Left renal pelvis (tissue), 4 donors: ENCODE results near the gene ANKRD31. TPM values are rescaled to one million over a fixed set of nuclear protein-coding genes. Genes with fewer than 3 reads are reported as not detected.
"Not testable (repeated sequence)": the region's sequence is repeated elsewhere in the genome, so short reads cannot be mapped to it uniquely, and the experiment has no call there.

Experiments
- DNase-seq, 4 donors: peaks; one replicate each; pipeline ENCODE4 v3.0.0-alpha.2; 2013; ENCODE audit warnings: low read depth in 4 of 4, low spot score in 3 of 4
- polyA plus RNA-seq, 4 donors: library from polyadenylated mRNA; unstranded; fragments of 120-200 nt; gene quantifications; one replicate each; pipeline ENCODE4 v1.2.1, GENCODE V29; 2013; ENCODE audit not compliant: insufficient read length in 4 of 4

ANKRD31 gene
- under 1 TPM; 0.47 to 0.75 (median 0.60) TPM for polyA plus RNA-seq

- peak in 3 of 4 donors; percentile 71 to 78 (median 72) for DNase-seq
These were observed at the start of gene ANKRD31 for GRCh38 chr5:75236322-75237316. ANKRD31 (minus strand) TSS chr5:75236878; CDS start chr5:75236686, 192 bp downstream.

- no peak for DNase-seq
These were observed 49.6 kb upstream of the ANKRD31 start for GRCh38 chr5:75286211-75286773.

- no peak for DNase-seq
These were observed 45.9 kb upstream of the ANKRD31 start for GRCh38 chr5:75282581-75282980.

- DNase-seq, result no peak
These were observed 45.2 kb upstream of the ANKRD31 start for GRCh38 chr5:75281716-75282465.

GRCh38 chr5:75279321-75279720 lies 42.6 kb upstream of the ANKRD31 start:
- no peak for DNase-seq

- DNase-seq, result no peak
These were observed 40.8 kb upstream of the ANKRD31 start for GRCh38 chr5:75277463-75277862.

GRCh38 chr5:75275756-75276155 lies 39.1 kb upstream of the ANKRD31 start:
- DNase-seq, result no peak

GRCh38 chr5:75275147-75275546 lies 38.5 kb upstream of the ANKRD31 start:
- DNase-seq, result no peak

GRCh38 chr5:75274486-75274885 lies 37.8 kb upstream of the ANKRD31 start:
- no peak for DNase-seq

- not testable (repeated sequence) for DNase-seq
These were observed 33.9 kb upstream of the ANKRD31 start for GRCh38 chr5:75270605-75271004.

- peak in 1 of 4 donors; percentile 18 for DNase-seq
These were observed 29.1 kb upstream of the ANKRD31 start for GRCh38 chr5:75265731-75266130.

- peak in 1 of 4 donors; percentile 29 for DNase-seq
These were observed 25.6 kb upstream of the ANKRD31 start for GRCh38 chr5:75262271-75262670.

- DNase-seq, result no peak
These were observed 24.0 kb upstream of the ANKRD31 start for GRCh38 chr5:75260708-75261107.

GRCh38 chr5:75250452-75250851 lies 13.8 kb upstream of the ANKRD31 start:
- not testable (repeated sequence) for DNase-seq

- no peak for DNase-seq
These were observed 8.3 kb upstream of the ANKRD31 start for GRCh38 chr5:75245023-75245422.

- DNase-seq, result no peak
These were observed 6.8 kb upstream of the ANKRD31 start for GRCh38 chr5:75243510-75243909.

- DNase-seq, result no peak
These were observed 6.4 kb upstream of the ANKRD31 start for GRCh38 chr5:75243100-75243499.

- DNase-seq, result no peak
These were observed 5.4 kb upstream of the ANKRD31 start for GRCh38 chr5:75242067-75242466.

- no peak for DNase-seq
These were observed 3.0 kb upstream of the ANKRD31 start for GRCh38 chr5:75239681-75240080.

GRCh38 chr5:75235711-75236110 lies 967 bp downstream of the ANKRD31 start:
- no peak for DNase-seq

- DNase-seq, result no peak
These were observed 2.4 kb downstream of the ANKRD31 start for GRCh38 chr5:75234251-75234650.
